DND-41 (cell line): ENCODE results near the gene DHCR7.

Source experiments
- ATAC-seq: fragments of 200-7000 bp; cut with Tn5 transposase; 3 replicates; pipeline ENCODE4 v1.9.1; 2021; ENCODE audit warnings: low read depth; ENCODE audit not compliant: insufficient read depth
- DNase-seq: peaks from one replicate; pipeline ENCODE4 v3.0.0-alpha.2; 2020
- H2AFZ ChIP-seq: 2 replicates; pipeline ENCODE4 v1.6.0; 2012; ENCODE audit warnings: low read depth, low read length
- H3K27ac ChIP-seq: 2 replicates; pipeline ENCODE4 v1.5.1; 2012; ENCODE audit warnings: low read length, inconsistent platforms
- H3K27me3 ChIP-seq: fragments of 200-600 bp; sonication (generic); 2 replicates; pipeline ENCODE4 v1.6.0; 2012; ENCODE audit warnings: low read length, mild to moderate bottlenecking, inconsistent platforms; ENCODE audit not compliant: insufficient read depth, poor library complexity
- H3K36me3 ChIP-seq: 2 replicates; pipeline ENCODE4 v1.5.1; 2012; ENCODE audit warnings: low read length, inconsistent platforms; ENCODE audit not compliant: insufficient read depth
- H3K4me1 ChIP-seq: 2 replicates; pipeline ENCODE4 v1.5.1; 2012; ENCODE audit warnings: mild to moderate bottlenecking, low read length; ENCODE audit not compliant: insufficient read depth
- H3K4me2 ChIP-seq: 2 replicates; pipeline ENCODE4 v1.6.0; 2012; ENCODE audit warnings: mild to moderate bottlenecking, moderate library complexity, low read length, inconsistent platforms; ENCODE audit not compliant: insufficient read depth
- H3K4me3 ChIP-seq, 2 experiments: fragments of 200-600 bp in 1 of 2; shearing (Covaris generic) in 1 of 2; 2 replicates each; pipeline ENCODE4 v1.5.1; 2012 to 2016; ENCODE audit warnings: inconsistent platforms in 2 of 2, low read length in 2 of 2, mild to moderate bottlenecking in 2 of 2, low read depth in 1 of 2, moderate library complexity in 1 of 2
- H3K79me2 ChIP-seq: 2 replicates; pipeline ENCODE4 v1.6.0; 2012; ENCODE audit warnings: low read length, inconsistent platforms; ENCODE audit not compliant: insufficient read depth
- H3K9ac ChIP-seq: 2 replicates; pipeline ENCODE4 v1.6.0; 2012; ENCODE audit warnings: low read depth, mild to moderate bottlenecking, inconsistent platforms, low read length, moderate library complexity
- H3K9me3 ChIP-seq: 2 replicates; pipeline ENCODE4 v1.5.1; 2012; ENCODE audit warnings: low read length, moderate library complexity, mild to moderate bottlenecking, inconsistent platforms; ENCODE audit not compliant: insufficient read depth, severe bottlenecking
- H4K20me1 ChIP-seq: 2 replicates; pipeline ENCODE4 v1.6.0; 2012; ENCODE audit warnings: low read length; ENCODE audit not compliant: insufficient read depth
- EZH2 ChIP-seq: IDR thresholded peaks from 3 replicates; pipeline ENCODE4 v1.6.1; 2012; ENCODE audit warnings: borderline replicate concordance, low read depth, mild to moderate bottlenecking, moderate library complexity, low read length, inconsistent platforms; ENCODE audit not compliant: severe bottlenecking
- TF ChIP-seq, protein P1 (sequence below): IDR thresholded peaks from 2 replicates; pipeline ENCODE4 v1.5.1; 2012; ENCODE audit warnings: borderline replicate concordance, low read length, moderate library complexity, mild to moderate bottlenecking; ENCODE audit not compliant: poor library complexity, severe bottlenecking; ENCODE audit errors: extremely low read depth

The DHCR7 gene

DNA sequence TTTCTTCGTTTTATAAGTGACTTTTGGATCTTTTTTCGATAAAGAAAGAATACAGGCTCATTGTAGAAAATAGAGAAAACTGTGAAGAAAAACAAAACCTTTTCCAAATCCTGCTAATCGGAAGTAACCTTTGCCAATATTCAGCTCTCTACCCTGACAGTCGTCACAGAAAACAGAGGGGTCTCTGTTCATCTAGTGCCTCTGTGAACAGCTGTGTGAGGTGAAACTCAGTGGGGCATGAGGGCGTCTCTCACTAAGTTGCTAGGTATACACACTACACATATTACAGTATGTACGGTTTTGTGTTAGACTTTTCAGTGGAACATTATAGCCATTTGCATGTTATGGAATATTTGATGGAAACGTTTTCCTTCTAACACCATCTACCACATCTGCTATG is 39.4 kb downstream of the DHCR7 start:
- Histone ChIP-seq H3K27ac (no peak overlapping the region), H3K9me3 (no peaks in the 10 kb centered on the region), H3K27me3 (no peaks in the 10 kb centered on the region), H3K4me2 (no peak overlapping the region), H3K4me3 (no peak overlapping the region), H3K9ac (no peak overlapping the region), H2AFZ (no peak overlapping the region), H3K79me2 (no peaks in the 10 kb centered on the region), H4K20me1 (no peaks in the 10 kb centered on the region), H3K36me3 (no peaks in the 10 kb centered on the region), H3K4me1 (no peaks in the 10 kb centered on the region)
- ATAC-seq = no peak
- TF ChIP-seq, protein P1, sequence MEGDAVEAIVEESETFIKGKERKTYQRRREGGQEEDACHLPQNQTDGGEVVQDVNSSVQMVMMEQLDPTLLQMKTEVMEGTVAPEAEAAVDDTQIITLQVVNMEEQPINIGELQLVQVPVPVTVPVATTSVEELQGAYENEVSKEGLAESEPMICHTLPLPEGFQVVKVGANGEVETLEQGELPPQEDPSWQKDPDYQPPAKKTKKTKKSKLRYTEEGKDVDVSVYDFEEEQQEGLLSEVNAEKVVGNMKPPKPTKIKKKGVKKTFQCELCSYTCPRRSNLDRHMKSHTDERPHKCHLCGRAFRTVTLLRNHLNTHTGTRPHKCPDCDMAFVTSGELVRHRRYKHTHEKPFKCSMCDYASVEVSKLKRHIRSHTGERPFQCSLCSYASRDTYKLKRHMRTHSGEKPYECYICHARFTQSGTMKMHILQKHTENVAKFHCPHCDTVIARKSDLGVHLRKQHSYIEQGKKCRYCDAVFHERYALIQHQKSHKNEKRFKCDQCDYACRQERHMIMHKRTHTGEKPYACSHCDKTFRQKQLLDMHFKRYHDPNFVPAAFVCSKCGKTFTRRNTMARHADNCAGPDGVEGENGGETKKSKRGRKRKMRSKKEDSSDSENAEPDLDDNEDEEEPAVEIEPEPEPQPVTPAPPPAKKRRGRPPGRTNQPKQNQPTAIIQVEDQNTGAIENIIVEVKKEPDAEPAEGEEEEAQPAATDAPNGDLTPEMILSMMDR = no peak
- TF ChIP-seq EZH2 = no peak
- no peak for DNase-seq

DNA sequence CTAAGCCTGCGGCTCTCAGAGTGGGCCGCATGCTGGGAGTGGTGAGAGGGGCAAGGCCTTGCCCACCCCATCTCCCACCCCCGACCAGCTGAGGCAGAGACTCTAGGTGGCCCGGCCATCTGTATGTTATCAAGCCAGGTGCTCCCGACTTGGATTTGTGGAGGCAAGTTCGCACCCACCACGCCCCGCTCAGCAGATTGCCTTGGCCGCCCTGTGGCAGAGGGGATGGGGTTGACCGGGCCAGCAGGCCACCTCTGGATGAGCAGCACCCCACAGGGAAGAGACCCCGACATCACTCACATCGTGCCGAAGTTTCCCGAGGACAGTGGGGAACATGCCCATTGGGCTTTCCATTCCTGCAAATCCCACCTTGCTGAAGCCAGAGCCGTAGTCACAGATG is 40.8 kb downstream of the DHCR7 start:
- Histone ChIP-seq H2AFZ (no peak overlapping the region), H4K20me1 (no peaks in the 10 kb centered on the region), H3K27ac (no peak overlapping the region), H3K79me2 (no peaks in the 10 kb centered on the region), H3K36me3 (no peaks in the 10 kb centered on the region), H3K27me3 (no peaks in the 10 kb centered on the region), H3K9me3 (peaks cover 3% of the 10 kb centered on the region), H3K9ac (no peak overlapping the region), H3K4me2 (no peak overlapping the region), H3K4me3 (no peak overlapping the region), H3K4me1 (no peaks in the 10 kb centered on the region)
- no peak for TF ChIP-seq EZH2
- TF ChIP-seq, protein P1 = no peak
- ATAC-seq (no peak), DNase-seq (no peak)

DNA sequence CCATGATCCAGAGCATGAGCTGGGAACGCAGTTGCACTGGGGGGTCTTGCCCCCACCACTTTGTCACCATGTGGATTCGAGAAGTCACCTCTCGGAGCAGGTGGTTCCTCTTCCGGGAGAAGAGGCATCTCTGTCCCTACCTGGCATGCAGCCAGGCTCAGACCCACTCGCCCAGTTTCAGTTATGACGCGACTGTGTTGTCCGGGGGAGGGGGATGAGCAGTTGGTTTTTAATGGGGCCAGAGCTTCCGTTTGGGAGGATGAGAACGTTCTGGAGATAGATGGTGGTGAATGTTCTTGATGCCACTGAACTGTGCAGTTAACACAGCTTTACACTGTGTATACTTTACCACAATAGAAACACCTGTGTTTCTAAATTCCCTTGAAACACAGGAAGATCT is 41.5 kb downstream of the DHCR7 start:
- no peaks in the 10 kb centered on the region for H3K27me3 ChIP-seq
- no peaks in the 10 kb centered on the region for H3K4me1 ChIP-seq
- H3K9me3 ChIP-seq = peaks cover 3% of the 10 kb centered on the region
- no peak overlapping the region for H2AFZ ChIP-seq
- no peak overlapping the region for H3K4me3 ChIP-seq
- H3K4me2 ChIP-seq = no peak overlapping the region
- no peak for ATAC-seq
- H4K20me1 ChIP-seq = no peaks in the 10 kb centered on the region
- no peaks in the 10 kb centered on the region for H3K36me3 ChIP-seq
- TF ChIP-seq, protein P1 = no peak
- TF ChIP-seq EZH2 = no peak
- no peak overlapping the region for H3K9ac ChIP-seq
- DNase-seq = no peak
- no peaks in the 10 kb centered on the region for H3K79me2 ChIP-seq
- H3K27ac ChIP-seq = no peak overlapping the region

DNA sequence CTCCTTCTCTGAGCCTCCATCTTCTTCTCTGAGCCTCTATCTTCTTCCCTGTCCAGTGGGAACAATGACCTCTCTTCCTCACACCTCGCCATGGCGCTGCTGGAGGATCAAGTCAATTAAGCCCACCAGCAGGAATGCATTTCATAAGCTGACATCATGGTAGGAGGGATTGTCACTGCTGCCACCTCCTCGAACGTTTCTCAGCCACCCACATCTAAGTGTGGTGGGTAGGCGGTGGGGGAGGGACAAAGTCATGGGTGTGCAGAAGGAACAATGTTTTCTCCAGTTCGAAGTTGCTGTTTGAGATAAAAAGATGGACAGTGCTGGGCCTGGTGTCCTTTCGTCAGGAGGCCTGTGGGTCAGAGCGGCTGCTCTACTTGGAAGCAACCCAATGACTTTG is 44.0 kb downstream of the DHCR7 start:
- Histone ChIP-seq H3K79me2 (no peaks in the 10 kb centered on the region), H3K27ac (no peak overlapping the region), H3K9me3 (peaks cover 3% of the 10 kb centered on the region), H4K20me1 (no peaks in the 10 kb centered on the region), H3K4me1 (no peaks in the 10 kb centered on the region), H3K4me2 (no peak overlapping the region), H3K9ac (no peak overlapping the region), H3K4me3 (no peak overlapping the region), H3K36me3 (no peaks in the 10 kb centered on the region), H2AFZ (no peak overlapping the region), H3K27me3 (no peaks in the 10 kb centered on the region)
- DNase-seq = no peak
- no peak for ATAC-seq
- TF ChIP-seq, protein P1 = no peak
- no peak for TF ChIP-seq EZH2
